Vagina (tissue), 2 donors: ENCODE measurements around the gene INAFM2.

ENCODE experiments used
- POLR2A ChIP-seq, 2 donors: fragments of 450-650 bp; IDR thresholded peaks; one replicate each; pipeline ENCODE4 v1.6.1; 2017; ENCODE audit warnings: antibody characterized with exemption in 2 of 2, mild to moderate bottlenecking in 2 of 2, moderate library complexity in 2 of 2
- POLR2AphosphoS5 ChIP-seq, 2 donors: sonication (generic); formaldehyde crosslinking; IDR thresholded peaks; one replicate each; pipeline ENCODE4 v1.9.0; 2017; ENCODE audit warnings: antibody characterized with exemption in 2 of 2, mild to moderate bottlenecking in 2 of 2, low read depth in 1 of 2; ENCODE audit not compliant: insufficient read depth in 1 of 2

GRCh38 chr15:40349163-40349562, 25.7 kb downstream of the INAFM2 start:
- TF ChIP-seq POLR2AphosphoS5 (IDR thresholded peaks at IDR 0.05; ENCODE audit: insufficient read depth in 1 of 2, low read depth in 1 of 2) (no peak), POLR2A (IDR thresholded peaks at IDR 0.05) (no peak)
